Activated CD4-positive, alpha-beta T cell treated with anti-CD3 and anti-CD28 coated beads, Interleukin-2, amount 50 U/mL, for 24 hours (primary cell): Measurements from ENCODE around the gene SH2D1A.
"Not testable (repeated sequence)": the region's sequence is repeated elsewhere in the genome, so short reads cannot be mapped to it uniquely, and the experiment has no call there.

Source experiments
- DNase-seq, 2 donors: peaks; one replicate each; pipeline ENCODE4 v3.0.0-alpha.2; 2020; ENCODE audit warnings: low read depth in 1 of 2, low spot score in 1 of 2

Gene SH2D1A

DNA sequence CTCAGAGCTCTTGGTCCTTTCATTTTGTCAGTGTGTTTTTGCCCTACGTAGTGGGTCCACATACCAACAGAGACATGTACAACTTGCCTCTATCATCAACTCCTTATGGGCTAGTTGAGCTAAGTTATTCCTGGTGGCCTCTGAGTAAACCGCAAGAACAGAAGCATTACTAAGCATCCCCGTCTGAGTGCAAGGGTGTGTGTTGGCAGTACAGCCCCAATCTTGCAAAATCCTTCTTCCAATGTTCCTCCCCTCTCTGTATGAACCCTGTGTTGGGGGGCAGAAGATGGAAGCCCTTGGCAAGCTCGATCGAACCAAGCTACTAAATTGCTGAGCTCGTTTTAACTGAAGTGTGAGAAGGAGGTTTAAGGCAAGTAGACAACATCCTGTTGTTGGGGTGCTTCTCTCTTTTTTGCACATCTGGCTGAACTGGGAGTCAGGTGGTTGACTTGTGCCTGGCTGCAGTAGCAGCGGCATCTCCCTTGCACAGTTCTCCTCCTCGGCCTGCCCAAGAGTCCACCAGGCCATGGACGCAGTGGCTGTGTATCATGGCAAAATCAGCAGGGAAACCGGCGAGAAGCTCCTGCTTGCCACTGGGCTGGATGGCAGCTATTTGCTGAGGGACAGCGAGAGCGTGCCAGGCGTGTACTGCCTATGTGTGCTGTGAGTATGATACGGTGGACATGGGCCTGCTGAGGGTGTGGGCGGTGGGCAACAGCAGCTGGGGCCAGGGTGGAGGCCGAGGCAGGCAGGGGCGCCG is at the start of gene SH2D1A:
TSS of gene SH2D1A (plus strand) at position 447 of the 760 bp plus-strand sequence. CDS start at position 527, 80 bp downstream.
- DNase-seq: no peak

GRCh38 chrX:124299323-124299722 is 47.0 kb upstream of the SH2D1A start:
- not testable (repeated sequence) for DNase-seq

GRCh38 chrX:124300405-124300804 is 46.0 kb upstream of the SH2D1A start:
- no peak for DNase-seq

DNA sequence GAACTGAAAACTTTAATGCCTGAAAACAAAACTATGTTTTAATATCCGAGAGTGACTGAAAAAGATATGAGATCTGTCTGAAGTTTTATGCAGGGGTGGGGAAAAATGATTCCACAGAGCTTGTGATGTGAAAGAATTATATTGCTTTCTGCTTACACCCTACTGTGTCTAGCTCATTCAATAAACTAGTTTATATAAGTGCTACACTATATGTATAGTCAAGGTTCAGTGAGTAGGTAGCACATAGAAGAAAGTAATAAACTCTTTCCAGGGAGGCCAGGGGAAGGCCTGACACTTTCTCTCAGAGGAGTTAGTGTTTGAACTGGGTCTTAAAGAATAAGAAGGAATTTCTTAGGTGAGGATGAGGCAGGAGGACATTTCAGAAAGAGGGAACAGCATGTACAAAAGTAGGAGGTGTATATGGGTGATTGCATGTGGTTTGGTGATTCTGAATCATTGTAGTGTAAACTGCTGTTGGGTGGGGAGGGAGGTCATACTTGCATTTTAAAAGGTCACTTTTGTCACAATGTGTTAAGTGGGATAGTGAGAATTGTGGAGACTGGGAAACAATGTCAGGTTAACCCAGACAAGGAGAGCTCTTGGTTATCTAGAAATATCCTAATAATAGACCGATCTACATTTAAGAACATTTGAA is 39.0 kb upstream of the SH2D1A start:
- no peak for DNase-seq

- no peak for DNase-seq
Observed at GRCh38 chrX:124325732-124326131, 20.6 kb upstream of the SH2D1A start.

DNA sequence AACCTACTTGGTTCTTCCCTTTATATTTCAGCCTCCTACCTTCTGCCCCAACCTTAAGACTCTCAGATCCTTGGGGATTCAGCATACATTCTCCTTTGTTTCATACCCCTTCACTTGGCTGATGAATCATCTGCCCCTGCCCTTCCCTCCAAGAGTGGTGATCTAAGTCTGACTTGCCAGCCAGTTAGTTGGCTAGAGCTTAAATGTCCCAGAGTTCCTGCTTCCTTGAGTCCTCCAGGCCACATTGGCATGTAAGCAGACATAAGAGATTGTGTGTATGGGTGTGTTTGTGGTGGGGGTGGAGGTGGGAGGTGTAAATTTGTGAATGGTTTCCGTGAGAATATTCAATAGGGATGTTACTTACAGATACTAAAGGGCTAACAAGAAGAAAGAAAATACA is 17.6 kb upstream of the SH2D1A start:
- DNase-seq: no peak

DNA sequence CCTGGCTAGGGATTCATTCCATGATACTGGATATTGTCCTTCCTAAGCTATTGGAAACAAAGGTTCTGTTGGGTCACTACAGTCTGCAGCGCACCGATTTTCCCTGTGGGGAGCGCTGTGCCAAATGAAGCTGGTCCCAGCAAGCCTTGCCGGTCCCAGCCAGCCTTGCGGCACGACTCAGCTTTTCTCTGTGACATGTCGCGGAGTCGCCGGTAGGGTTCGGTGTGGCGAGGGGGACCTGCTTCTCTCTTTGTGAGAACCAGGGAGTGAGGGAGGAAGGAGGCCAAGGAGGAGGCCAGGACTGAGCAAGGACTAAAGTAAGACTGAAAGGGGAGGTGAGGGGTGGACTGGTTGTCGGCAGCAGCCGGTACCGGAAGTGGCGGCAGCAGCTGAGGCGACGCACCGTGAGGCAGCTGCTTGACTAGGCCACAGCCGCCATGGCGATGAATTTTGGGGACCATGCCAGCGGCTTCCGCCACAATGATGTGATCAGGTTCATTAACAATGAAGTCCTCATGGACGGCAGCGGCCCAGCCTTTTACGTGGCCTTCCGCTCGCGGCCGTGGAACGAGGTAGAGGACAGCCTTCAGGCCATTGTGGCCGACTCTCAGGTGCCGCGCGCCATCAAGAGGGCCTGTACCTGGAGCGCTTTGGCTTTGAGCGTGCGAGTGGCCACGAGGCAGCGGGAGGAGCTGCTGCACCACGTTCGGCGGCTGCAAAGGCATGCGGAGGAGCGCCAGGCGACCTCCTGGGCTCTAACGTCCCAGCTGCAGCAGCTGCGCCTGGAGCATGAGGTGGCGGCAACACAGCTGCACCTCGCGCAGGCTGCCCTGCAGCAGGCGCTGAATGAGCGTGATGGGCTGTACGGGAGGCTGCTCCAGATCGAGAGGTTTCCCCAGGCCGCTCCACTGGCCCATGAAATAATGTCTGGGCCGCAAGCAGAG is 13.6 kb upstream of the SH2D1A start, which contains the start of gene TEX13D:
TSS of gene TEX13D (plus strand) at position 180 of the 944 bp plus-strand sequence. CDS start at position 438, 258 bp downstream.
- no peak for DNase-seq

DNA sequence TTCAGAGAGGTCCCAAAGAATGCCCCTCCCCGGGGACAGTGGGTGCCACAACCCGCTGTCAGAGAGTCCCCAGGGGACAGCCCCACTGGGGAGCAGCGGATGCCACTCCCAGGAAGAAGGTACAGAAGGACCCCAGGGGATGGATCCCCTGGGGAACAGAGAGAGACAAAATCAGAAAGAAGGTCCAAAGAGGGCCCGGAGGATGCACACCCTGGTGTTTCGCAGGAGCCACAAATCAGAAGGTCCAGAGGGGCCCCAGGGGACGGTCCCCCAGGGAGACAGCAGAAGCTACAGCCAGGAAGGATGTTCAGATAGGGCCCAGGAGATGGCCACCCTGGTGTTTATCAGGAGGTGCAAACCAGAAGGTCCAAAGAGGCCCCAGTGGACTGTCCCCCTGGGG is 12.5 kb upstream of the SH2D1A start:
- no peak for DNase-seq

GRCh38 chrX:124334555-124334954 is 11.8 kb upstream of the SH2D1A start:
- not testable (repeated sequence) for DNase-seq

GRCh38 chrX:124335598-124335997 is 10.8 kb upstream of the SH2D1A start:
- no peak for DNase-seq

- no peak for DNase-seq
Observed at GRCh38 chrX:124337916-124338315, 8.4 kb upstream of the SH2D1A start.

- DNase-seq: no peak
Observed at GRCh38 chrX:124338733-124339514, 7.4 kb upstream of the SH2D1A start.

DNA sequence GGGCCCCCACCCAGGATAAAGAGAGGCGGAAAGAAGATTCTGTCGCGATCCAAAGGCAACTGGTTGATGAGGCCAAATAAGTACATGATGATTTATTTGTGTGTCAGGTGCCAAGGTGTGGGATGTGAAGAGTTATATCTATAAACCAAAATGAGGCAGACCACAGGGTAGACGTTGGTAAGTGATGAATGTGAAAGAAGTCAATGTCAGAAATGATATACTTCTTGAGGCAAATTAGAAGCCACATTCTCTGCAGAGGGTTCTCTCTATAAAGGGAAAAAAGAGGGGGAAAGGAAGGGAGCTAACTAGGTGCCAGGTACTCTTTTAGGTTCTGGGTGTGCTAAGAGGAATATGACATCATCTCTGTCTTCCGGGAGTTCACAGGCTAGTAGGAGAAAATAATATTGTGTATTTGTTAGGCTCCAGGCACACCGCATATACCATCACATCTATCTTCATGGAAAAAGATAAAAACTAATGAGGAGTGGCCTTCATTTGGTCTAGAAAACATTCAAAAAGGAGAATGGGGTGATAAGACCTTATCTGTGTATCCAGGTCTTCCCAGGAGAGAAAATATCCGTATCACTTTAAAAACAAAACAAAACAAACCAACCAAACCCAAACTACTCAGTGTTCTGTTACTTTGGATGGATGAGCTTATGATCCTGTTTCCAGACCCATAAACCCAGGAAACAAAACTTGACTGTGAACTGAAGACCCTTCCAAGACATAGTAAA is 4.8 kb upstream of the SH2D1A start:
- no peak for DNase-seq

- DNase-seq: no peak
Observed at GRCh38 chrX:124342174-124342867, 4.0 kb upstream of the SH2D1A start.

GRCh38 chrX:124343016-124343415 is 3.3 kb upstream of the SH2D1A start:
- no peak for DNase-seq

- DNase-seq: no peak
Observed at GRCh38 chrX:124344246-124344645, 2.1 kb upstream of the SH2D1A start.

DNA sequence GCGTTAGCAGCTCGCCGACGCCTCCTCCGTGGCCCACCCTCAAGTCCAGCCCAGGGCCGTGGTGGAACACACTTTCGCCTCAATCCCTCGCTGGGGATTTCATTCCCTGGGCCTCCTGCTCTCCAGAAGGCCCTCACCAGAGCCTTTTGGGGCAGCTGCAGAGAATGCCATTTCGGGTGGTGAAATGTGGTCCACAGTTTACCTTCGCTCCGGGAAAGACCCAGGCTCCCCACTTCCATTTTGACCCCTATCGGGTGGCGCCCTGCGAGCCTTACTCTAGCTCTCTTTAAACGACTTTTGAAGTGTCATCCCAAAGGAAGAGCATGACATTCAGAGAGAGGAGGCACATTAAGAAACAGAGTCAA is 496 bp downstream of the SH2D1A start:
- DNase-seq: no peak

DNA sequence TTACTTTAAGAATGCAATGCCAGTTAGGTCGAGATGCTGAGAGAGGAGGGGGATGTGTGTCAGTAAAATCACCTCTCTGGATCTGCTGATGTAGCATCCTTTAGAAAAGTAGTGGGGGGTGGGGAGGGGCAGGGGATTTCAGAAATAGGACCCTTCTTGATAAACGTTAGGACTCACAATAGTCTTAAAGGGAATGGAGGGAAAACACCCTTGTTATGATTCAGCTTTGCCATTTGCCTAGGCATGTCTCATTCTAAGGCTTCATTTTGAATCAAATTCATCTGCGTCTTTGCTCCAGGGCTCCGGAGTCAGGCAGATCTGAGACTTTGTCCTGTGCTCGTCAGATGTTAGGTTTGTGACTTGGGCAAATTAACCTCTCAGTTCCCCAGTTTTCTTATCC is 879 bp downstream of the SH2D1A start:
- DNase-seq: peak in 1 of 2 donors; percentile 51

GRCh38 chrX:124348182-124348581 is 1.8 kb downstream of the SH2D1A start:
- no peak for DNase-seq
